Panc1 (cell line): ENCODE measurements around the gene MORC4. TPM values are rescaled to one million over a fixed set of nuclear protein-coding genes. Genes with fewer than 3 reads are reported as not detected.

Experiments used
- ATAC-seq: fragments of 200-7000 bp; cut with Tn5 transposase; 2 replicates; pipeline ENCODE4 v1.9.1; 2020; ENCODE audit warnings: mild to moderate bottlenecking, moderate library complexity
- BruUV-seq: library from RNA; stranded (reverse); fragments of 400-500 nt; replicated peaks from 2 replicates; lab custom pipeline; 2021; lab: Mats Ljungman, UMichigan
- CTCF ChIA-PET: fragments of 300-600 bp; sonication (Branson Sonifier 250); formaldehyde crosslinking; loops from one replicate; lab custom pipeline; 2022; ENCODE audit warnings: antibody characterized with exemption; lab: Charles Lee
- POLR2A ChIA-PET: fragments of 300-600 bp; sonication (Branson Sonifier 250); formaldehyde crosslinking; loops from one replicate; lab custom pipeline; 2022; ENCODE audit warnings: antibody characterized with exemption; lab: Charles Lee
- DNase-seq: peaks from one replicate; pipeline ENCODE4 v3.0.0-alpha.2; 2010; ENCODE audit warnings: low read depth, low spot score
- H3K27ac ChIP-seq: 2 replicates; pipeline ENCODE4 v1.5.1; 2011; ENCODE audit warnings: mild to moderate bottlenecking, low read length, inconsistent platforms
- H3K27me3 ChIP-seq: fragments of 200-500 bp; sonication (Bioruptor generic); 2 replicates; pipeline ENCODE4 v1.6.0; 2014; ENCODE audit warnings: low read length, inconsistent platforms; ENCODE audit not compliant: control insufficient read depth, insufficient read depth
- H3K36me3 ChIP-seq: fragments of 200-500 bp; sonication (Bioruptor generic); 2 replicates; pipeline ENCODE4 v1.5.1; 2014; ENCODE audit warnings: inconsistent platforms, mild to moderate bottlenecking, low read length, moderate library complexity; ENCODE audit not compliant: control insufficient read depth, insufficient read depth
- H3K4me1 ChIP-seq: 2 replicates; pipeline ENCODE4 v1.5.1; 2011; ENCODE audit warnings: inconsistent platforms, mild to moderate bottlenecking, low read length, moderate library complexity; ENCODE audit not compliant: control insufficient read depth, insufficient read depth
- H3K4me3 ChIP-seq, 2 experiments: 2 replicates each; pipeline ENCODE4 v1.5.1; 2011 to 2012; ENCODE audit warnings: low read depth in 2 of 2, low read length in 2 of 2, mild to moderate bottlenecking in 2 of 2, inconsistent platforms in 1 of 2, moderate library complexity in 1 of 2
- H3K9me3 ChIP-seq: fragments of 200-500 bp; sonication (Bioruptor generic); 2 replicates; pipeline ENCODE4 v1.5.1; 2014; ENCODE audit warnings: low read depth, mild to moderate bottlenecking, inconsistent platforms, low read length, moderate library complexity; ENCODE audit not compliant: control insufficient read depth, insufficient read depth
- POLR2AphosphoS5 ChIP-seq: IDR thresholded peaks from 2 replicates; pipeline ENCODE4 v1.6.1; 2012; ENCODE audit warnings: mild to moderate bottlenecking, low read depth, low read length, moderate library complexity
- SIN3A ChIP-seq: IDR thresholded peaks from 2 replicates; pipeline ENCODE4 v1.6.1; 2012; ENCODE audit warnings: low read depth, mild to moderate bottlenecking, low read length, moderate library complexity, borderline replicate concordance; ENCODE audit not compliant: insufficient read depth
- TCF7L2 ChIP-seq: IDR thresholded peaks from 2 replicates; pipeline ENCODE4 v1.6.1; 2011; ENCODE audit warnings: mild to moderate bottlenecking, low read depth, low read length, inconsistent platforms
- in situ Hi-C: cut with HindIII; loops from 2 replicates; pipeline ENCODE4 v1.10.0; 2016; ENCODE audit warnings: low sequenced_read_pairs, low pct_unique_long_range_greater_than_20kb
- intact Hi-C: fragments of 100-400 bp; cut with micrococcal nuclease; formaldehyde crosslinking; loops from one replicate; pipeline ENCODE4 v1.10.0; 2022; ENCODE audit not compliant: unreplicated experiment
- total RNA-seq: library from RNA; stranded (reverse); gene quantifications from one replicate; pipeline ENCODE4 v1.2.1, GENCODE V29; 2021; ENCODE audit not compliant: unreplicated experiment
- TF ChIP-seq, protein P1 (sequence below): fragments of 450-650 bp; IDR thresholded peaks from 2 replicates; pipeline ENCODE4 v1.5.1; 2017; ENCODE audit warnings: mild to moderate bottlenecking
- TF ChIP-seq, protein P2 (sequence below), 2 experiments: IDR thresholded peaks; 2 replicates each; pipeline ENCODE4 v1.6.1; 2011 to 2012; ENCODE audit warnings: low read depth in 2 of 2, control low read depth in 1 of 2, low read length in 1 of 2, mild to moderate bottlenecking in 1 of 2, moderate library complexity in 1 of 2; ENCODE audit not compliant: insufficient read depth in 1 of 2

MORC4 gene
- total RNA-seq, 1 experiment from 2014 or later = 7.4 TPM

DNA sequence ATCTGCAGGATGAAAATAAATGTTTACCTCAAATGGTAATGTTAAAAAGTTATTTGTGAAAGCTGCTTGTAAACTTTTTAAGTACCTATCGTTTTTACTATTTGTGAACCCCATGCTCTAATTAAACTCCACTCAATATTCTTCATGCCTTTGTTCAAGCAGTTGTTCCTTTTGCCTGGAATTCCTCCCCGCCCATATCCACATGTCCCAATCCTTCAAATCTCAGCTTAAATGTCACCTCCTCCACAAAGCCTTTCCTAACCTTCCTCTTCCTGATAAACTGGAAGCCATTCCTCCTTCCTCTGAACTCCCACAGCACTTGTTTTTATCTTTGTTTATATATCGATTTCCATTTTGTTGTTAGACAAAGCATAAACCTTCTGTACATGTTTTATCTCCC, 2.4 kb downstream of the MORC4 start:
- no peak overlapping the region for H3K27ac ChIP-seq
- intact Hi-C loops = no loop called here
- no peak for DNase-seq
- ATAC-seq = no peak
- H3K4me3 ChIP-seq = no peak overlapping the region
- no peaks in the 10 kb centered on the region for H3K9me3 ChIP-seq
- BruUV-seq = TSS peak; percentile 70
- peaks cover 7% of the 10 kb centered on the region; the same call in 1 of the 2 replicates for H3K4me1 ChIP-seq
- H3K36me3 ChIP-seq = no peaks in the 10 kb centered on the region; the same call in 1 of the 2 replicates
- ChIA-PET POLR2A (no interaction called here), CTCF (no interaction called here)
- in situ Hi-C loops = no loop called here
- no peaks in the 10 kb centered on the region for H3K27me3 ChIP-seq
- TF ChIP-seq, protein P1, sequence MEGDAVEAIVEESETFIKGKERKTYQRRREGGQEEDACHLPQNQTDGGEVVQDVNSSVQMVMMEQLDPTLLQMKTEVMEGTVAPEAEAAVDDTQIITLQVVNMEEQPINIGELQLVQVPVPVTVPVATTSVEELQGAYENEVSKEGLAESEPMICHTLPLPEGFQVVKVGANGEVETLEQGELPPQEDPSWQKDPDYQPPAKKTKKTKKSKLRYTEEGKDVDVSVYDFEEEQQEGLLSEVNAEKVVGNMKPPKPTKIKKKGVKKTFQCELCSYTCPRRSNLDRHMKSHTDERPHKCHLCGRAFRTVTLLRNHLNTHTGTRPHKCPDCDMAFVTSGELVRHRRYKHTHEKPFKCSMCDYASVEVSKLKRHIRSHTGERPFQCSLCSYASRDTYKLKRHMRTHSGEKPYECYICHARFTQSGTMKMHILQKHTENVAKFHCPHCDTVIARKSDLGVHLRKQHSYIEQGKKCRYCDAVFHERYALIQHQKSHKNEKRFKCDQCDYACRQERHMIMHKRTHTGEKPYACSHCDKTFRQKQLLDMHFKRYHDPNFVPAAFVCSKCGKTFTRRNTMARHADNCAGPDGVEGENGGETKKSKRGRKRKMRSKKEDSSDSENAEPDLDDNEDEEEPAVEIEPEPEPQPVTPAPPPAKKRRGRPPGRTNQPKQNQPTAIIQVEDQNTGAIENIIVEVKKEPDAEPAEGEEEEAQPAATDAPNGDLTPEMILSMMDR = no peak
- TF ChIP-seq POLR2AphosphoS5 = no peak

DNA sequence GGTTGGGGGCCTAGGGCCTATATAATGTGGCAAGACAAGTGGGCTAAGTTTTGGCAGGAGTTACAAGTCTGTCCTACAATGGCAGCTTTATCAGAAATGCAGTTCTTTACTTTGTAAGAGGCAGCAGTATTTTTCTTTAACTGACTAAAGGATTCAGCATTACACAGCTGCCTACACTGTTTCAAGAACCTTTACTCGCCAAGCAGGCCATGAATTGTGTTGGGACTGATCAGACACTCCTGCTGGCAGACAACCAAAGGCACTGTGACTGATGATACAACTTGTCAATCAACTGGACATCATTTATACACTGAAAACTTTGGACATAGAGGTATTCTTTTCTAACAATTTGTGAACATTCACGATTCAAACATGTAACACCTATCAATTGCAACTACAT, 4.3 kb downstream of the MORC4 start:
- in situ Hi-C loops = no loop called here
- BruUV-seq = no TSS peak
- intact Hi-C loops = no loop called here
- TF ChIP-seq, protein P2, sequence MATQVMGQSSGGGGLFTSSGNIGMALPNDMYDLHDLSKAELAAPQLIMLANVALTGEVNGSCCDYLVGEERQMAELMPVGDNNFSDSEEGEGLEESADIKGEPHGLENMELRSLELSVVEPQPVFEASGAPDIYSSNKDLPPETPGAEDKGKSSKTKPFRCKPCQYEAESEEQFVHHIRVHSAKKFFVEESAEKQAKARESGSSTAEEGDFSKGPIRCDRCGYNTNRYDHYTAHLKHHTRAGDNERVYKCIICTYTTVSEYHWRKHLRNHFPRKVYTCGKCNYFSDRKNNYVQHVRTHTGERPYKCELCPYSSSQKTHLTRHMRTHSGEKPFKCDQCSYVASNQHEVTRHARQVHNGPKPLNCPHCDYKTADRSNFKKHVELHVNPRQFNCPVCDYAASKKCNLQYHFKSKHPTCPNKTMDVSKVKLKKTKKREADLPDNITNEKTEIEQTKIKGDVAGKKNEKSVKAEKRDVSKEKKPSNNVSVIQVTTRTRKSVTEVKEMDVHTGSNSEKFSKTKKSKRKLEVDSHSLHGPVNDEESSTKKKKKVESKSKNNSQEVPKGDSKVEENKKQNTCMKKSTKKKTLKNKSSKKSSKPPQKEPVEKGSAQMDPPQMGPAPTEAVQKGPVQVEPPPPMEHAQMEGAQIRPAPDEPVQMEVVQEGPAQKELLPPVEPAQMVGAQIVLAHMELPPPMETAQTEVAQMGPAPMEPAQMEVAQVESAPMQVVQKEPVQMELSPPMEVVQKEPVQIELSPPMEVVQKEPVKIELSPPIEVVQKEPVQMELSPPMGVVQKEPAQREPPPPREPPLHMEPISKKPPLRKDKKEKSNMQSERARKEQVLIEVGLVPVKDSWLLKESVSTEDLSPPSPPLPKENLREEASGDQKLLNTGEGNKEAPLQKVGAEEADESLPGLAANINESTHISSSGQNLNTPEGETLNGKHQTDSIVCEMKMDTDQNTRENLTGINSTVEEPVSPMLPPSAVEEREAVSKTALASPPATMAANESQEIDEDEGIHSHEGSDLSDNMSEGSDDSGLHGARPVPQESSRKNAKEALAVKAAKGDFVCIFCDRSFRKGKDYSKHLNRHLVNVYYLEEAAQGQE (IDR thresholded peaks at IDR 0.05; ENCODE audit: insufficient read depth in 1 of 2, low read depth in 2 of 2, low read length in 1 of 2) = no peak
- TF ChIP-seq SIN3A (no peak), TCF7L2 (no peak), POLR2AphosphoS5 (no peak)
- TF ChIP-seq, protein P1 = no peak
- Histone ChIP-seq H3K27ac (no peak overlapping the region), H3K9me3 (no peaks in the 10 kb centered on the region), H3K27me3 (no peaks in the 10 kb centered on the region), H3K4me1 (peaks cover 7% of the 10 kb centered on the region; the same call in 1 of the 2 replicates), H3K4me3 (no peak overlapping the region), H3K36me3 (no peaks in the 10 kb centered on the region; the same call in 1 of the 2 replicates)
- ChIA-PET CTCF (interaction anchor here (1.4 kb wide), 1 partner anchor 101 kb away, joined by 3 read pairs; no protein-coding TSS in a partner anchor), POLR2A (no interaction called here)
- no peak for ATAC-seq
- DNase-seq = no peak
